Osteocyte (in vitro differentiated cells): ENCODE data around the gene OR5K4. TPM values are rescaled to one million over a fixed set of nuclear protein-coding genes. Genes with fewer than 3 reads are reported as not detected.
A peak's percentile ranks its signal among the peaks of the same experiment; 100 is the strongest.

ENCODE experiments used
- DNase-seq: peaks from one replicate; pipeline ENCODE4 v3.0.0; 2021; ENCODE audit warnings: mixed read lengths; ENCODE audit not compliant: unreplicated experiment; ENCODE audit errors: extremely low spot score
- H3K27ac Mint-ChIP-seq: one replicate; pipeline ENCODE4 v1.8.0; 2021; ENCODE audit warnings: mild to moderate bottlenecking, mixed read lengths; ENCODE audit not compliant: unreplicated experiment
- H3K27me3 Mint-ChIP-seq: one replicate; pipeline ENCODE4 v1.8.0; 2021; ENCODE audit warnings: mixed read lengths; ENCODE audit not compliant: unreplicated experiment
- H3K36me3 Mint-ChIP-seq: one replicate; pipeline ENCODE4 v1.8.0; 2021; ENCODE audit warnings: mixed read lengths; ENCODE audit not compliant: unreplicated experiment
- H3K4me1 Mint-ChIP-seq: one replicate; pipeline ENCODE4 v1.8.0; 2021; ENCODE audit warnings: mixed read lengths; ENCODE audit not compliant: unreplicated experiment
- H3K4me3 Mint-ChIP-seq: one replicate; pipeline ENCODE4 v1.8.0; 2021; ENCODE audit warnings: mild to moderate bottlenecking, moderate library complexity, mixed read lengths; ENCODE audit not compliant: unreplicated experiment
- H3K9me3 Mint-ChIP-seq: one replicate; pipeline ENCODE4 v1.8.0; 2021; ENCODE audit warnings: mixed read lengths; ENCODE audit not compliant: unreplicated experiment
- total RNA-seq: library from RNA; stranded (reverse); gene quantifications from 2 replicates; pipeline ENCODE4 v1.2.1, GENCODE V29; 2021
- TF ChIP-seq, protein P1 (sequence below): fragments of 200-600 bp; sonication (generic); IDR thresholded peaks from 2 replicates; pipeline ENCODE4 v1.5.0; 2021; ENCODE audit warnings: antibody characterized with exemption, mild to moderate bottlenecking, moderate library complexity

OR5K4 gene
- total RNA-seq, 1 donor from 2014 or later: not detected

DNA sequence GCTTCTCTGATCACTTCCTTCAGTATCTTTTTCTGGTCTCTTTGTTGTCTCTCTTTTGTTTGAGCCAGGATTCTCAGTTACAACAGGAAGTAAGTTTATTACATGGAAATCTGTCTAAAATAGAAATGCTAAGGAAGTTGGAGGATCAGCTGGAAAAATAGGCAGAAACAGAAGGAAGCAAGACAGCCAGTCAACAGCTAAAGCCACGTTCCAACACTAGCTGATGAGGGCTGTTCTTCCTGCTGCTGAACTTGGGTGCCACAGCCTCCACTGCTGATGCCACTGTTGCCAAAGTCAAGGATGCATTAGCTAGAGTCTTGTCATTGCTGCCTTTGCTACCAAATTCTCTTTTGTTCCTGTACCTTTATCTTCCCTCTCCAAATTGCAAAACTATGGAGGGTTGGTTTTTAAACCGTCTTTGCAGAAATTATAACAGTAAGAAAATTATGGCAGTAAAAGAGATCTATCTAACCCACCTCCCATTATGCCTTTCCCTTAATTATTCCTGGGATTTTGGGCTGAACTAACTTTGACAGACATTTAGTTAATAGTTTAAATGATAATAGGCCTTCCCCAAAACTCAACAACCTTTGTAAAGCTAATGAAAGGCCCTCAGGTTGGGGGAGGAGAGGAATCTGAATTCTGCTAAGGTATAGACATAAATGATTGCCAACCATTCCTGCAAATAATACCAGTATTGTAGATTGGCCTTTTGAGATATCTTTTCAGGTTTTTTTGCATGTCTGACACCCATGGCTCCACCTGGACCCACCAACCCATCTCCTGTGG, 27.4 kb upstream of the OR5K4 start:
- no peaks in the 10 kb centered on the region for H3K9me3 Mint-ChIP-seq
- peaks cover 3% of the 10 kb centered on the region for H3K4me1 Mint-ChIP-seq
- no peak overlapping the region for H3K4me3 Mint-ChIP-seq
- TF ChIP-seq, protein P1, sequence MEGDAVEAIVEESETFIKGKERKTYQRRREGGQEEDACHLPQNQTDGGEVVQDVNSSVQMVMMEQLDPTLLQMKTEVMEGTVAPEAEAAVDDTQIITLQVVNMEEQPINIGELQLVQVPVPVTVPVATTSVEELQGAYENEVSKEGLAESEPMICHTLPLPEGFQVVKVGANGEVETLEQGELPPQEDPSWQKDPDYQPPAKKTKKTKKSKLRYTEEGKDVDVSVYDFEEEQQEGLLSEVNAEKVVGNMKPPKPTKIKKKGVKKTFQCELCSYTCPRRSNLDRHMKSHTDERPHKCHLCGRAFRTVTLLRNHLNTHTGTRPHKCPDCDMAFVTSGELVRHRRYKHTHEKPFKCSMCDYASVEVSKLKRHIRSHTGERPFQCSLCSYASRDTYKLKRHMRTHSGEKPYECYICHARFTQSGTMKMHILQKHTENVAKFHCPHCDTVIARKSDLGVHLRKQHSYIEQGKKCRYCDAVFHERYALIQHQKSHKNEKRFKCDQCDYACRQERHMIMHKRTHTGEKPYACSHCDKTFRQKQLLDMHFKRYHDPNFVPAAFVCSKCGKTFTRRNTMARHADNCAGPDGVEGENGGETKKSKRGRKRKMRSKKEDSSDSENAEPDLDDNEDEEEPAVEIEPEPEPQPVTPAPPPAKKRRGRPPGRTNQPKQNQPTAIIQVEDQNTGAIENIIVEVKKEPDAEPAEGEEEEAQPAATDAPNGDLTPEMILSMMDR: no peak
- DNase-seq: no peak
- H3K27ac Mint-ChIP-seq: no peak overlapping the region
- H3K27me3 Mint-ChIP-seq: peaks cover 24% of the 10 kb centered on the region
- H3K36me3 Mint-ChIP-seq: no peaks in the 10 kb centered on the region

DNA sequence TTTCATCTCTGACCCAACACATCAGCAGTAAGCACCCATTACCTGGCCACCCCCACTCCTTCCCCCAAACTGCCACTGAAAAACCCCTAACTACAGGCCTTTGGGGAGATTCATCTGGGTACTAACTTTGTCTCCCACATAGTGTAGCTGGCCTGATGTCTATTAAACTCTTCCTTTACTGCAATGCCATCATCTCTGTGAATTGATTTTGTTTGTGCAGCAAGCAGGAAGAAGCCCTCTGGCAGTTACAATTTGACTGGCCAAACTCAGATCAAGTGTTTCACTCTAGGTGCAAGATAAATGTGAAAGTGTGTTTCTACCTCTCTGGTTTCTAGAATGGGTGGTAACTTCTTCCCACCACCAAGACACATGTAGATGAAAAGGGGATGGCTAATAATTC, 26.7 kb upstream of the OR5K4 start:
- H3K27ac Mint-ChIP-seq: no peak overlapping the region
- no peaks in the 10 kb centered on the region for H3K36me3 Mint-ChIP-seq
- peaks cover 3% of the 10 kb centered on the region for H3K4me1 Mint-ChIP-seq
- no peak for DNase-seq
- H3K9me3 Mint-ChIP-seq: no peaks in the 10 kb centered on the region
- TF ChIP-seq, protein P1: no peak
- H3K27me3 Mint-ChIP-seq: peaks cover 29% of the 10 kb centered on the region
- no peak overlapping the region for H3K4me3 Mint-ChIP-seq

DNA sequence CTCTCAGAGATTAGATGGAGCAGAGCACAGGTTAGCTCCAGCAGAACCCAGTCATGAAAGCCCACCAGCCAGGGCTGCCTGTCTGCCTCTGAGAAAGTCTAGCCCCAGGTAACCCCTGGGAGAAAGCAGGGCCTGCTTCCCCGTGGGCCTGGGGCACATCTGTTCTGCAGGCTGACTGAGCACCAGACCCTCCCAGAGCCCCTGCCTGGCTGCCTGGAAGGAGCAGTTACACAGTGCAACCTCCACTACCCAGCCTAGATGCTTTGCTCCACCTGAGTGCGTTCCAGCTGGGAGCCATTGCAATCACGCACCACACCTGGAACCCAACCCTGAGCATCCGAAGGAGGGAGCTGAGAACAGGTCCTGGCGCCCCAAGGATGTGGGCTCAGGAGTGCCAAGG, 24.7 kb upstream of the OR5K4 start:
- peaks cover 3% of the 10 kb centered on the region for H3K4me1 Mint-ChIP-seq

DNA sequence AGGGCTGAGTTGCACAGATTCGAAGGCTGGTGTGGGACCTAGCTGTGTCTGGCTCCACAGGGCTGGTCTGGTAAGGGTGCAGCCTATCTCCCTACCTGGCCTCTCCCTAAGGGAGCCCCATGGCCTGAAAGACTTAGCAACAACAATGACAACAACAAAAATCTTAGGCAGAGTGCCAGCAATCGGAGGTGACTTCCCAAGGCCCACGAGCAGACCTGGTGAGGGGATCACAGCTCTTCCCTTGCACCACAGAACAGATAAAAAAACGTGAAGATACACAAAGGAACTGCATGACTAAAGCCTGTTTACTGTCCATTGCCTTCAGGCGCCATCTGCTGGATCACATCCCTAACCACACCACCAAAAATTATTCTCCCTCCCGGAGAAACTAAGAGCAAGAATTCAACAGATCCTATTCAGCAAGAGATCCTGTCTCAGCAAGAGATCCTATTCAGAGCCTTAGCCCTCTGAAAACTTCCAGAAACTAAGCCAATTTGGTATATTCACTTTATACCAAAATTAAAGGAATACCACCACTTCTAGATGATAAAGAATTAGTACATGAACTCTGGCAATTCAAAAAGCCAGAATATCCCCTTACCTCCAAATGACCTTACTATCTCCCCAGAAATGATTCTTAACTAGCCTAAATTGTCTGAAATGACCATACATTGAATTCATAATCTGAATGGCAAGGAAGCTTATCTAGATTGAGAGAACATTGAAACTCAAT, 24.1 kb upstream of the OR5K4 start:
- DNase-seq: no peak
- H3K27me3 Mint-ChIP-seq: peaks cover 40% of the 10 kb centered on the region

More for the DNA sequence above, 24.7 kb upstream of the OR5K4 start:
- Mint-ChIP-seq H3K27me3 (peaks cover 38% of the 10 kb centered on the region), H3K36me3 (no peaks in the 10 kb centered on the region), H3K9me3 (no peaks in the 10 kb centered on the region), H3K4me3 (no peak overlapping the region), H3K27ac (no peak overlapping the region)
- TF ChIP-seq, protein P1: no peak
- no peak for DNase-seq

More for the DNA sequence above, 24.1 kb upstream of the OR5K4 start:
- no peak overlapping the region for H3K4me3 Mint-ChIP-seq
- H3K27ac Mint-ChIP-seq: no peak overlapping the region
- TF ChIP-seq, protein P1: peak; percentile 79
- peaks cover 3% of the 10 kb centered on the region for H3K4me1 Mint-ChIP-seq
- H3K36me3 Mint-ChIP-seq: no peaks in the 10 kb centered on the region
- no peaks in the 10 kb centered on the region for H3K9me3 Mint-ChIP-seq
